ENCODE measurements around the gene CDPF1.
A peak's percentile ranks its signal among the peaks of the same experiment; 100 is the strongest.

Gene CDPF1

GRCh38 chr22:46250035-46250782, at the start of gene CDPF1:
CDPF1 (minus strand) TSS chr22:46250293; CDS start chr22:46248284, 2,009 bp downstream.
- DNase-seq, result peak; percentile 49 to 87

DNA sequence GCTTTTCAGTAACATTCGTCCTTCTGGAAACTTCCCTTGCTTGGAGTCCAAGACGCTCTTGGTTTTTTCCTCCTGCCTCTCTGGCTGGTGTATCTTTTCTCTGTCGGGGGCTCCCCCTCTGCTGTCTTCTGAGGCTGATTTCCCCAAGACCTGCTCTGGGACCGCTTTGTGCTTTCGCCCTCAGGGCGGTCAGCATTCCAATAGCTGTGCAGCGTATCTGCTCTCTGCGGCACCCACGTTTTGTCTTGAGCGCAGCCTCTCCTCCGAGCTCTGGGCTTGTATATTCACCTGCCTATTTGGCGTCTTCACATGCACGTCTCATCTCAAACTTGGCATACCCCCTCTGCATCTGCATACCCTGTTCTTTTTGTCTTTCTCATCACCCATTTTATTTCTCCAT, 49.0 kb upstream of the CDPF1 start:
- no peak for DNase-seq

DNA sequence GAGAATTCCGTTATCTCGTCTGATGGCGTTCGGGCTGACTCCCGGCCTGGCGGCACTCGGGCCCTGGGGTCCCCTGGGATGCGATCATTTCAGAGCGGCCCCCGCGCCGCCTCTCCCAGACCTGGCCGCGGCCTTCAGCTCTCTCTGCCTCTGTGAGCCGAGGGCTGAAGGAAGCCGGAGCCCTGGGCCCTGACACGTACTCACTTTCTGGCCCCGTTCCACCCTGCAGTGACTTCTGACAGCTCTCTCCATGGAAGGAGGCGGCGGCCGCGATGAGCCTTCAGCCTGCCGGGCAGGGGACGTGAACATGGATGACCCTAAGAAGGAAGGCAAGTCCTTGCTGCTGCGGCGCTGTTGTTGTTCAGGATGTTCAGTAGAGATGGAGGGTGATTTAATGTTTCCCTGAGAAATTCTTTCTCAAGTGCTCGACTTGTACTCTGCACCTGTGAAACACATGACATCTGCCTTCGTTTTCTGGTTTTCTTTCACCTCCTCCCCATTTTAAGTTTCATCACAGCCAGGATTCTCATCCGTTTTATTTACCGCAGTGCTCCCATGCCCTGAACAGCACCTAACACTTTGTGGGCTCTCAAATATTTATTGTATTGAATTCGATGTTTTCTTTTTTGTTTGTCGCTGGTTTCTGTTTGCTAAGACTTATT, 47.2 kb upstream of the CDPF1 start:
- DNase-seq, result peak in 1 of 2 experiments; percentile 34

GRCh38 chr22:46296257-46297150, 46.4 kb upstream of the CDPF1 start, which contains the start of gene GTSE1:
GTSE1 (plus strand) TSS chr22:46296870; CDS start chr22:46297401, 531 bp downstream.
- peak; percentile 96 to 99 for DNase-seq

- DNase-seq, result no peak
Measured at GRCh38 chr22:46295277-46295971, 45.3 kb upstream of the CDPF1 start.

GRCh38 chr22:46294784-46295183, 44.7 kb upstream of the CDPF1 start:
- DNase-seq, result no peak

- DNase-seq, result no peak
Measured at GRCh38 chr22:46293577-46294260, 43.6 kb upstream of the CDPF1 start.

GRCh38 chr22:46292732-46293131, 42.6 kb upstream of the CDPF1 start:
- DNase-seq, result no peak

GRCh38 chr22:46292173-46292572, 42.1 kb upstream of the CDPF1 start:
- DNase-seq, result no peak

- no peak for DNase-seq
Measured at GRCh38 chr22:46290843-46291785, 41.0 kb upstream of the CDPF1 start.

DNA sequence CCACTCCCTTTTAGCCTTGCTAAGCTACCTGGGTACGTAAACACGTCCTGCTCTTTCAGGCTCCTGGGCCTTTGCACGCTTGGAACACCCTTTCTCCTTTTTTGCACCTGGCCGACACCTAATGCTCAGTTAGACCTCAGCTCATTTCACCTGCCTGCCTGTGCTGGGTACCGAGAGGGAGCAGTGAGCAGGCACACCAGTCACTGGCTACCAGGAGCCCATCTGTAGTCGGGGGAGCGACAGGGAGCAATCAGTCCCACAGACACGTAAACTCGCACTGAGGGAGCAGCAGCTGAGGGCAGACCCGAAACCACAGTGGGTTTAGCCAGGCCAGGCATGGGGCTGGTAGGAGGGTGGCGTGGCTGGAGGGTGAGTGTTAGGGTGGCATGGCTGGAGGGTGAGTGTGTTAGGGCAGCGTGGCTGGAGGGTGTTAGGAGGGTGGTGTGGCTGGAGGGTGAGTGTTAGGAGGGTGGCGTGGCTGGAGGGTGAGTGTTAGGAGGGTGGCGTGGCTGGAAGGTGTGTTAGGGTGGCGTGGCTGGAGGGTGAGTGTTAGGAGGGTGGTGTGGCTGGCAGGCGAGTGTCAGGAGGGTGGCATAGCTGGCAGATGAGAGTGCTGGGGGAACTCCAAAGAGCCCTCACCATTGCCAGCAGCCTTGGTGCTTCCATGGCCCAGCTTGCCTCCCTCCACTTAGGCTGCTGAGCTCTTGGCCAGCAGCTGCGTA, 40.2 kb upstream of the CDPF1 start:
- DNase-seq, result no peak

- no peak for DNase-seq
Measured at GRCh38 chr22:46289244-46289891, 39.3 kb upstream of the CDPF1 start.

DNA sequence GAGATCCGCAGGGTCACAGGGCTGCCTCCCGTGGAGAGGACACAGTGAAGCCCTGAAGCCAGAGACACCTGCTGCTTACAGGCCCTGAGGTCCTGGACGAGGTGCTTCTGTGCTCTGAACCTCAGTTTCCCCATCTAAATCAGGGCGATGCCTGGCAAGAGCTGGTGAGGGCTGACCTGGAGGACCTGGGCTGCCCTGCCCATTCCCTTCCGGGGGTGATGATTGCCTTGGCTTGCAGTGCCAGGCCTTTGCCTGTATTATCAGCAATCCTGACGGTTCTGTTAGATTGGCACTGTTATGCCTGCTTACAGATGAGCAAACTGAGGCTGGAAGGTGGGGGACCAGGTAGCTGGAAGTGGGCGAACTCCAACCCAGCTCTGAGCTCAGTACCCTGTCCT, 38.8 kb upstream of the CDPF1 start:
- DNase-seq, result no peak

DNA sequence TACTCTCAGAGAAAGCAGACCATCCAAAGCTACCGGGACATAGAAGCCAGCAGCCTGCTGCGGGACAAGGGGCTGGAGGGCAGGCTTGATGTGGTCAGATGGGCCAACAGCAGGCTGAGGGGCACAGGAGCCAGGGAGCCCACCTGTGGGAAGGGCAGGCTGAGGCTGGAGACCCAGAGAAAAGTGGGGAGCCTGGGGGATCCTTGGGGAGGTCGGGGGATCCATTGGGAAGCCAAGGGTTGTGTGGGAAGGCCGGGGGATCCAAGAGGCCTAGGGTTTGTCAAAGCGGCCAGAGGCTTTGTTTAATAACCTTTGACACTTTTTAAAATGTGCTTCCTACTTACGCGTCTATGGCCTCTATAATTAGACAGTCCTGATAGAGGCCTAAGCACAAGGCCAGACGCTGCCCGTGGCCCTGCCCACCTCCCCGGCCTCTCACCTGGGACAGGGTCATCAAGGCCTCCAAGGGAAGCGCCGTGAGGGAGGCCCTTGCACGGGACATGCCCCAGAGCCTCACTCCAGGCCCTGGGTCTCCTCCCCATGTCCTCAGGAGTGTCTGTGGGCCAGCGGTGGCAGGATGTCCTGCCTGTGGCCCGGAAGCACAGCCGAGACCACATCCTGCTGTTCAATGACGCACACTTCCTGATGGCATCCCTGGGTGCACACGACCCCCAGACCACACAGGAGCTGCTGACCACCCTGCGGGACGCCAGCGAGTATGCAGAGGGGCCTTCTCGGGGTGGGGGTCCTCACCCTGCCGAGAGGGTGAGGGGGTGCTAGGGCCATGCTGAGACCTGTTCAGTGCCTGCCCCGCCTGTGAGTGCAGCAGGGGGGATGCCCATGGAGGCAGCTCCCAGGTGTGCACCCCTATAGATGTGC, 38.0 kb upstream of the CDPF1 start:
- no peak for DNase-seq

DNA sequence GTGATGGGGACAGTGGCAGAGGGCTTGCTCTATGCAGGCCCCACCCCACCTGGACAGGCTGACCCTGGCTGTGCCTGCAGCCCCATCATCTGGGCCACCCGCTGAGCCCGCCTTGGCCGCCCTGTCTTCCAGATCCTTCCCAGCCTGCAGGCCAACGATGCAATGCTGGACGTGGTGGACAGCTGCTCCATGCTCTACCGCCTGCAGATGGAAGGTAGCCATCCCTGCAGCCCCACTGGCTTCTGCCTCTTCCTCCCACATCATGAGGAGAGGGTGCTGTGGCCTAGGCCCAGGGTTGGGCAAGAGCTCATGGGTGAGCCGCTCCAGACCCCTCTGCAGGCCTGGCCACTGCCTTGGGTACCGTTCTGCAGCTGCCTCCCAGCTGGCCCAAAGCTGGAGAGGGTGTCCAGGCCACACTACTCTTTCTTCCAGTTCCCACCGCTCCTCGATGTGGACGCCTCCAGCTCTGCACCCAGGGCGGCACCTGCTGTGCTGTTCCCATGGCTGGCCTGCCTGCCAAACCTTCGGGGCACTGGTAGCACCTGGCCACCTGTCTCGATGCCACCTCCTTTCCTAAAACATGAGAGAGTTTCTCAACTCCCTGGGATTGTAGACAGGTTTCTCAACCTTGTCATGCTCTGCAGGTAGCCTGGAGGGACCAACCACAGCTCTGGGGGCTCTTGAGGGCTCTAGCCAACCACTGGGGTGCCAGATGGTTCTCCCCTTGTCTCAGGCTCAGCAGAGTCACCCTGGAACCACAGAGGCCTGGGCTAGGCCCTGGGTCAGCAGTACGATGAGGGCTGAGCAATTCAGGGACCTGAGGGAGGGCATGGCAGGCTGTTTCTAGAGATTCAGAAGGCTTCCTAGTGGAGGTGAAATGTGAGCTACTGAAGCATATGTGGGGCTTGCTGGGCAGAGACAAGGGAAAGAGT, 37.1 kb upstream of the CDPF1 start:
- DNase-seq, result no peak

- no peak for DNase-seq
Measured at GRCh38 chr22:46286006-46286405, 35.9 kb upstream of the CDPF1 start.
